Hepatocyte (in vitro differentiated cells): Measurements from ENCODE around the gene TUBG1.

Experiments used
- CTCF ChIP-seq: fragments of 200-600 bp; sonication (generic); IDR thresholded peaks from 2 replicates; pipeline ENCODE4 v1.5.1; 2016; ENCODE audit warnings: antibody characterized with exemption, mild to moderate bottlenecking; ENCODE audit not compliant: poor library complexity
- EZH2 ChIP-seq: fragments of 200-600 bp; sonication (generic); IDR thresholded peaks from 2 replicates; pipeline ENCODE4 v1.6.1; 2016; ENCODE audit warnings: antibody characterized with exemption, mild to moderate bottlenecking, borderline replicate concordance
- EZH2phosphoT487 ChIP-seq: fragments of 200-600 bp; sonication (generic); IDR thresholded peaks from one replicate; pipeline ENCODE4 v1.6.1; 2018; ENCODE audit warnings: antibody characterized with exemption, mild to moderate bottlenecking, low read depth, moderate library complexity; ENCODE audit not compliant: unreplicated experiment, severe bottlenecking

DNA sequence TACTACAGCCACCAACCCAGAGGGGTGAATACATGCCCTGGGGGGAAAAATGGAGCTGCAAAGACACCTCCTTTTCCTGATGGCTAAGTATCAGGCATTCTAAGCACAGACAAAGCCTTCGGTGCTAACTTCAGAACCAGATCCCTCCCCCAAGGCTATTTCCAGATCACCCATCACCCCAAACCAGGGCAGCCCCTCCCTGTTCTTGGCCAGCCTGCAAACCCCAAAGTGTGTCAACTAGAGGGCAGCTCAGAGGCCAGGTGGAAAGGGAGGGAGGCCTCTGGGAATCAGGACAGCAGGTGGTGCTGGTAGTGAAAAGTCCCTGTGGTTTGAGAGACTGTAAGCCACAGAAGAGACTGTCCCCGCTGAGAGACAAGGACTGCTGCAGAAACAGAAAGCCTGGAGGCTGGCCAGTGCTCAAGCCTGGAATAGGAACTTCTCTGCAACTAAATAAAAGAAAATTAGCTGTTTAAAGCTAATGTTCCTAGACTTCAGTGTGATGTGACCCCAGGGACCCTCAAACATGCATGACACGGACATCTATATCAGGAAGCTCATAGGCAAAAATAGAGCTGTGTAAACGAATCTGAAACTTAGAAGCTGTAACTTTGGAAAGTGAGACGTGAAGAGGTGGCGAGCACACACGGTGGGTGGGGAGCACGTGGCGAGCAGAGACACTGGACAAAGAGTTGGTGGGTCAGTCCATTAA, 9.1 kb downstream of the TUBG1 start:
- TF ChIP-seq CTCF (peak; percentile 35), EZH2phosphoT487 (no peak), EZH2 (no peak)
